Cardiac muscle cell (in vitro differentiated cells and primary cell): ENCODE measurements around the gene EPN2. TPM values are rescaled to one million over a fixed set of nuclear protein-coding genes. Genes with fewer than 3 reads are reported as not detected.

Source experiments
- DNase-seq, 2 donors: peaks; one replicate each; pipeline versions ENCODE4 v3.0.0 to v3.0.0-alpha.2; 2010 to 2017; ENCODE audit warnings: low read depth in 1 of 2, low spot score in 1 of 2
- H3K27ac ChIP-seq: fragments of 200-600 bp; sonication (generic); 2 replicates; pipeline ENCODE4 v1.5.1; 2016
- H3K27me3 ChIP-seq: fragments of 200-600 bp; sonication (generic); 2 replicates; pipeline ENCODE4 v1.6.0; 2016; ENCODE audit warnings: control low read depth
- H3K36me3 ChIP-seq: fragments of 200-600 bp; sonication (generic); 2 replicates; pipeline ENCODE4 v1.5.1; 2016; ENCODE audit warnings: control low read depth
- H3K4me1 ChIP-seq: fragments of 200-600 bp; sonication (generic); 2 replicates; pipeline ENCODE4 v1.8.1; 2017; ENCODE audit warnings: low read depth, mild to moderate bottlenecking, mixed run types
- H3K4me3 ChIP-seq: fragments of 200-600 bp; sonication (generic); 2 replicates; pipeline ENCODE4 v1.5.1; 2016; ENCODE audit warnings: mild to moderate bottlenecking
- H3K9me3 ChIP-seq: fragments of 200-600 bp; sonication (generic); 2 replicates; pipeline ENCODE4 v1.5.1; 2017; ENCODE audit warnings: low read depth, mild to moderate bottlenecking, control low read depth
- polyA plus RNA-seq: library from polyadenylated mRNA; unstranded; fragments of >200 nt; fragmentation: Nextera tagmentation; extraction: Ambion mirVana; gene quantifications from 2 replicates; pipeline ENCODE4 v1.2.1, GENCODE V29; 2016
- total RNA-seq: library from RNA; depleted of rRNA; stranded (reverse); fragments of >200 nt; gene quantifications from 2 replicates; pipeline ENCODE4 v1.2.3, GENCODE V29; 2016
- TF ChIP-seq, protein P1 (sequence below): IDR thresholded peaks from 2 replicates; pipeline ENCODE4 v1.5.1; 2012; ENCODE audit warnings: low read depth, mild to moderate bottlenecking, low read length

The EPN2 gene
- total and polyA plus RNA-seq, 2 experiments from 2014 or later, result 43.5 to 45.5 TPM

DNA sequence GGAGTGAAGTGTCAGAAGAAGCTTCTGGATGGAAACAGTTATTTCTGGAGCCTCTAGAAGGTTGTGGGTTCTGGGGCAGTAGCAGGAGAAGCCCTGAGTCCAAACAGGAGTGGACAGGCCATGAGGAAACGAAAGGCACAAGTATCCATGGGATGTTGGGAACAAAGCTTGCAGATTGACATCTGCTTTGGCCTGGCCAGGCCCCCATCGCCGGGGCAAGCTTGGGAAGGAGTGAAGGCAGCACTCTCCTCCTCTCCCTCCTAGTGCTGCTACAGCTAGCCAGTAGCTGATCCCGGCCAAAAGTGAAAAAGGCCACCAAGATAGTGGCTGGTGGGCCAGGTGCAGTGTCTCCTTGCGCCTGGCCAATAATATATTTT, 85.0 kb downstream of the EPN2 start:
- H3K27me3 ChIP-seq, result no peaks in the 10 kb centered on the region
- peak overlapping the region; percentile 67 for H3K27ac ChIP-seq
- no peaks in the 10 kb centered on the region for H3K36me3 ChIP-seq
- TF ChIP-seq, protein P1, sequence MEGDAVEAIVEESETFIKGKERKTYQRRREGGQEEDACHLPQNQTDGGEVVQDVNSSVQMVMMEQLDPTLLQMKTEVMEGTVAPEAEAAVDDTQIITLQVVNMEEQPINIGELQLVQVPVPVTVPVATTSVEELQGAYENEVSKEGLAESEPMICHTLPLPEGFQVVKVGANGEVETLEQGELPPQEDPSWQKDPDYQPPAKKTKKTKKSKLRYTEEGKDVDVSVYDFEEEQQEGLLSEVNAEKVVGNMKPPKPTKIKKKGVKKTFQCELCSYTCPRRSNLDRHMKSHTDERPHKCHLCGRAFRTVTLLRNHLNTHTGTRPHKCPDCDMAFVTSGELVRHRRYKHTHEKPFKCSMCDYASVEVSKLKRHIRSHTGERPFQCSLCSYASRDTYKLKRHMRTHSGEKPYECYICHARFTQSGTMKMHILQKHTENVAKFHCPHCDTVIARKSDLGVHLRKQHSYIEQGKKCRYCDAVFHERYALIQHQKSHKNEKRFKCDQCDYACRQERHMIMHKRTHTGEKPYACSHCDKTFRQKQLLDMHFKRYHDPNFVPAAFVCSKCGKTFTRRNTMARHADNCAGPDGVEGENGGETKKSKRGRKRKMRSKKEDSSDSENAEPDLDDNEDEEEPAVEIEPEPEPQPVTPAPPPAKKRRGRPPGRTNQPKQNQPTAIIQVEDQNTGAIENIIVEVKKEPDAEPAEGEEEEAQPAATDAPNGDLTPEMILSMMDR, result no peak
- no peaks in the 10 kb centered on the region for H3K9me3 ChIP-seq
- DNase-seq, result no peak
- peaks cover 11% of the 10 kb centered on the region for H3K4me1 ChIP-seq
- H3K4me3 ChIP-seq, result no peak overlapping the region

DNA sequence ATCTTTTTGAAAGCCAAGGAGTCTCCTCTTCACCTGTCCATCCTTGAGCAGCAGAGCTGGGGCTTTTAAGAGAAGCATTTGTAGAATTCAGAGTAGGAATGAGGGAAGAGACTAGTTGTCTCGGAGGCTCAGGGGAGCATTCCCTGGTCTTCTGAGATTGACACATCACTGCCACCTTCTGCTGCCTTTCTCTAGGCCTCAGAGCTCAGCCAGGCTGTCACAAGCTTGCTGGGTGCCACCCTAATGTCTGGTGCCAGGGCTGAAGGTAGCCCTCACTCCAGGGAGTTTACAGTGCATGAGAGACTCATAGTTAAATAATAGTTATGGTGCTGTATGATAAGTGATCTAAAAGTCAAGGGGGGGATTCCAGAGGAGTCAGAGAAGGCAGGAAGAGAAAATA, 85.7 kb downstream of the EPN2 start:
- H3K4me3 ChIP-seq, result no peak overlapping the region
- no peak for DNase-seq
- no peaks in the 10 kb centered on the region for H3K36me3 ChIP-seq
- no peaks in the 10 kb centered on the region for H3K9me3 ChIP-seq
- peaks cover 11% of the 10 kb centered on the region for H3K4me1 ChIP-seq
- no peak overlapping the region for H3K27ac ChIP-seq
- H3K27me3 ChIP-seq, result no peaks in the 10 kb centered on the region
- TF ChIP-seq, protein P1, result no peak

DNA sequence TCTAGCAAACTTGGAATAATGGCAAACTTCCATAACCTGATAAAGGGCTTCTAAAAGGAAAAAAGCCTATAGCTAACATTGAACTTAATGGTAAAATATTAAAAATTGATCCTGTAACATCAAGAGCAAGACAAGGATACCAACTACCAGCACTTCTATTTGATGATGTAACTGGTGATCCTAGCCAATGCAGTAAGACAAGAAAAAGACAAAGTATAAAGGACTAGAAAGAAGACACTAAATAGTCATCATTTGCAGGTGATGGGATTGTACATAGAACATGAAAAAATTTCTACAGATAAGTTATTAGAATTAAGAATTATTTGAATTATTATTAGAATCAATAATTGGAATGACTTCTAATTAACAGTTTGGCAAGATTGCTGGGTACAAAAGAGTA, 88.4 kb downstream of the EPN2 start:
- Histone ChIP-seq H3K4me3 (no peak overlapping the region), H3K36me3 (no peaks in the 10 kb centered on the region), H3K4me1 (peaks cover 9% of the 10 kb centered on the region), H3K9me3 (no peaks in the 10 kb centered on the region), H3K27me3 (no peaks in the 10 kb centered on the region), H3K27ac (no peak overlapping the region)
- TF ChIP-seq, protein P1, result no peak
- no peak for DNase-seq

DNA sequence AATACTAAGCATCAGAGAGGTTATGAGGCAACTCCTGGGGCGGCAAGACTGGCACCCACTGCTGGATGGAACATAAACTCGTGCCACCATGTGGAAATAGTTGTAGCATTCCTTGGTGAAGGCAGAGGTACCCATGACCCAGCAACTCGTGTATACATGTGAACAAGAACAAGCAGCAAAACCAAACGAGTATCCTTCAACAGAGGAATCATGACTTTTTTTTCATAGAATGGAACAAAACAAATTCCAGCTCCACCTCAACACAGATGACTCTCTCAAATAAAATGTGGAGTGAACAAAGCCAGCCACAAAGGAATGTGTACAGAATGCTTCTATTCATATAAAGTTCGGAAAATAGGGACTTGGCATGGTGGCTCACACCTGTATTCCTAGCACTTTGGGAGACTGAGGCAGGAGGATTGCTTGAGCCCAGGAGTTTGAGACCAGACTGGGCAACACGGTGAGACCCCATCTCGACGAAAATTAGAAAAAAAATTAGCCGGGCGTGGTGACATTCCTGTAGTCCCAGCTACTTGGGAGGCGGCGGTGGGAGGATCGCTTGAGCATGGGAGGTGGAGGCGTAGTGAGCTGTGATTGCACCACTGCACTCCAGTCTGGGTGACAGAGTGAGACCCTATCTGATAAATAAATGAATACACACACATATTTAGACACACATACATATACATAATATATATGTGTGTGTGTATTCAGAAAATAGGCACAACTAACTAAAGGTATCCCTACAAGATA, 90.0 kb downstream of the EPN2 start:
- Histone ChIP-seq H3K27ac (no peak overlapping the region), H3K4me3 (no peak overlapping the region), H3K9me3 (no peaks in the 10 kb centered on the region), H3K36me3 (no peaks in the 10 kb centered on the region), H3K27me3 (no peaks in the 10 kb centered on the region), H3K4me1 (peaks cover 24% of the 10 kb centered on the region)
- TF ChIP-seq, protein P1, result no peak
- peak in 1 of 2 donors; percentile 82 for DNase-seq

DNA sequence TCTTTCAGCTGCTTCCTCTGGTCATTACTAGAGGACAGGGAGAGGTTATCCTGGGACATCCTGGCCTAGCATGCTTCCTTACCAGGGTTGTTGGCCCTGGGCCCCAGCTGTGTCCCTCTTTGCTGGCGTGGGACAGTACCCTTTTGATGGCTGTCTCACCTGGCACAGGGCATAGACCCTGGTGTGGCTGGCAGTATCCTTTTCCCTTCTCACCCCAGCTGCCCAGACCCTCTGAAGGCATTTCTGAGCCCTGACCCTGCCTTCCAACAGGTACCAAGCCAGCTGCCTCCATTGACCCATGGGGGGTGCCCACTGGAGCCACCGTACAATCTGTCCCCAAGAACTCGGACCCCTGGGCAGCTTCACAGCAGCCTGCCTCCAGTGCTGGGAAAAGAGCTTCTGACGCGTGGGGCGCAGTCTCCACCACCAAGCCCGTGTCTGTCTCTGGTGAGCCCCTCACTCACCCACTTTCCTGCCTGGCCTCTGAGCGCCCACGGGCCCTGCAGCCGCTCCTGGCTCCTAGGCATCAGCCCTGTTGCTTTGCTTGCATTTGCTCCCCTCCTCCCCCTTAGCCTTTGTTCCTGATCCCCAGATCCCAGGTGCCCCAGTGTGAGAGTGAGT, 91.4 kb downstream of the EPN2 start:
- H3K4me3 ChIP-seq, result no peak overlapping the region
- no peaks in the 10 kb centered on the region for H3K9me3 ChIP-seq
- H3K27ac ChIP-seq, result no peak overlapping the region
- no peaks in the 10 kb centered on the region for H3K27me3 ChIP-seq
- TF ChIP-seq, protein P1, result no peak
- no peak for DNase-seq
- peaks cover 25% of the 10 kb centered on the region for H3K4me1 ChIP-seq
- H3K36me3 ChIP-seq, result no peaks in the 10 kb centered on the region
